HG03558 (cell line): ENCODE data around the gene LRIT2.
"Not testable (repeated sequence)": the region's sequence is repeated elsewhere in the genome, so short reads cannot be mapped to it uniquely, and the experiment has no call there.

Source experiments
- ATAC-seq: cut with Tn5 transposase; IDR thresholded peaks from one replicate; pipeline ENCODE4 v1.9.1; 2021; ENCODE audit warnings: moderate number of reproducible peaks; ENCODE audit not compliant: unreplicated experiment; ENCODE audit errors: extremely low read depth

The LRIT2 gene

DNA sequence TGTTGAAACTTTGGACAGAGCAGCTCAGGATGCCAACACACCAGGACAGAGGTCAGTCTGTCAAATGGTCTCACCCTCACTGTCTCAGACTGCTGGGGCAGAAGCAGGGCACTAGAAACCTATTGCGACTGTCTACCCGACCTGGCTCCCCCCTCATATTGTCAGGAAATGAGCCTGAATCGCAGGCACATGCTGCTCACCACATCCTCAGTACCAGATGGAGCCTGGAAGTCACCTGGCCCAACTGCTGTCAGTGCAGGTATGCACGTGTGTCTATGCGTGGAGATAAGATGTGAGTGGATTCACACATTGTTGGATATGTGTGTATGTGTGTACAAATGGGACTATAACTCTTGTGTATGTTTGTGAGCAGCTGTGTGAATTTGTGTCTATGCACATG is 34.2 kb downstream of the LRIT2 start:
- ATAC-seq = no peak

DNA sequence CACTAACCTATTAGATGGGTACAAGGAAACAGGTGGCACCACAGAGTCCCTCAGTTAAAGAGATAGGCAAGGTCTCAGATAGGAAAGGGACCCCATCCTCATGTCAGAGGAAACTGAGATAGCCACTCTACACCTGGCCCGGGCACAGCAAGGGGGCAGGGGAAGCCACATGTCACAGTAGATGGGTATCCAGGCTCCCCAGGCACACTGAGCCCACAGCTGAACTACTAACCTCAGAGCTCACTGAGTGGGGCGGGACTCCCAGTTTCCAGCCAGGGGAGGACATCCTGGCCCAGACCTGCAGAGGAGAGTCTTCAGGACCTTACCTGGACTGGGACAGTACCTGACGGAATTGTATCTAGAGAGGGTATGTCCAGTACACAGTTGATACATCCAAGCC is 34.7 kb downstream of the LRIT2 start:
- ATAC-seq = no peak

DNA sequence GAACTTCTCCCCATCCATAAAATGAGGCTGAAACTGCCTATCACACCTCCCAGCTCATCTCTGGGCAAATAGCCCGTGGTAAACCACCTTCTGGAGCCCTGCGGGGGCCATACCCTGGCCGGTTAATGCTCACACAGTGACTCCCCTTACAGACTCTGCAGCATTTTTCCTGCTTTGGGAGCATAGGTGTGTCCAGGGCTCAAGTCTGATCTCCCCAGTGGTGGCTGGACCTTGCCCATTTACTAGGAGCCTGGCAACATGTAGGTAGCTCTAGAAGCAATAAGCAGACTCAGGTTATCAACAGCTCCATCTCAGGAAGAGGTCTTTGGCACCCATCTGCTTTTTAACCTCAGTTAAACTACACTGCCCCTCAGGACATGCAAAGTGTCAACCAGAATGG is 36.5 kb downstream of the LRIT2 start:
- no peak for ATAC-seq

DNA sequence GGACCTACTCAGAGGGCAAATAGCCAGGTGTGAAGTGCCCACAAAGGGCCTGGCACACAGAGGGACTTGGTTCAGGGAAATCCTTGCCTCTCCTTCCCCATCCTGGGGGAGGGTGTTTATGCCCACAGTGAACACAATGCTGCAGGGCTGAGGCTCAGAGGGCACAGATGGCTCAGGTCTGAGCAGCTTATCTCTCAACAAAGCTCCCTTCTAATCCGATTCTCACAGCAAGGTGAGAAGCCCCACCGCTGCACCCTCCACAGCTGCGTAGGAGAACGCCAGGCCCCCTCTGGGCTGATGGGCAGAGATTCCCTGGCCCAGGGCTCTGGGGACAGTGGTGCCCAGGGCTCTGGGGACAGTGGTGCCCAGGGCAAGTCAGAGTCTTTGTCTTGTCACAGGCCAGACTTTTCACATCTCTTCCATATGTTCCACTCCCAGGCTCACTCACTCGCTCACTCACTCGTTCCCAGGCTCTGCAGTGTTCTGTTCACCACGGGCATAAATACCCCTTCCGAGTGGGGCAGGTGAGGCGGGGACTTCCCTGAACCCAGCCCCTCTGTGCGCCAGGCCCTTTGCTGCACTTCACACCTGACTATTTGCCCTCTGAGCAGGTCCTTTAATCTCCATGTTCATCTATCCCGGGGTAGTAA is 39.7 kb downstream of the LRIT2 start:
- no peak for ATAC-seq

DNA sequence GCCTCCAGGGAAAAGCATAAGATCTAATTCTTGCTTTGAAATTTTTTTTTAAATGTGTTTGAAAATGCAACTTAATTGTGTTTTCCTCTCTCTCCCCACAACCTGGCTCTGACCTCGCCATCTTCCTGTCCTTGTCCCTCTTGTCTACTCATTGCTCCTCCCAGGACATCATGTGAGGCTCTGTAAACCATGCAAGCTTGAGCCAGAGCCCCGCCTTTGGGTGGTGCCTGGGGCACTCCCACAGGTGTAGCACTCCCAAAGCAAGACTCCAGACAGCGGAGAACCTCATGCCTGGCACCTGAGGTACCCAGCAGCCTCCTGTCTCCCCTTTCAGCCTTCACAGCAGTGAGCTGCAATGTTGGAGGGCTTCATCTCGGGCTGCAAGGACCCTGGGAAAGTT is 40.8 kb downstream of the LRIT2 start:
- no peak for ATAC-seq

DNA sequence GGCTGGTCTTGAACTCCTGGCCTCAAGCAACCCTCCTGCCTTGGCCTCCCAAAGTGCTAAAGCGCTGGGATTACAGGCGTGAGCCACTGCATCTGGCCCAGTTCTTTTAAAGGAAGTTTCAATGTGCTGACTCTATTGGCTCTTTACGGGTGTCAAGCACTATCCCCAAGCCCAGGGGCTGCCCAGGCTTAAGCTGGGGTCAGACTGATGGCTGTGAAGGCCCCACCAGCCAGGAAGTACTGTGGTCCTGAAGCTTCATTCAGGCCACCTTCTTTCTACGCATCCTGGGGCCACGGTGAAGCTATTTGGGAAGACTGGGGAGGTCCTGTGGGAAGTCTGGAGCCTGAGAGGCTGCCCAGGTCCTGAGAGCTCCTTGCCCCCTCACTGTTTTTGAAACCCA is 43.7 kb downstream of the LRIT2 start:
- ATAC-seq = no peak

DNA sequence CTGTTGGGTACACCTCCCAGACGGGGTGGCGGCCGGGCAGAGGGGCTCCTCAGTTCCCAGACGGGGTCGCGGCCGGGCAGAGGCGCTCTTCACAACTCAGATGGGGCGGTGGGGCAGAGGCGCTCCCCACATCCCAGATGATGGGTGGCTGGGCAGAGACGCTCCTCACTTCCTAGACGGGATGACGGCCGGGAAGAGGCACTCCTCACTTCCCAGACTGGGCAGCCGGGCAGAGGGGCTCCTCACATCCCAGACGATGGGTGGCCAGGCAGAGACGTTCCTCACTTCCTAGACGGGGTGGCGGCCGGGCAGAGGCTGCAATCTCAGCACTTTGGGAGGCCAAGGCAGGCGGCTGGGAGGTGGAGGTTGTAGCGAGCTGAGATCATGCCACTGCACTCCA is 45.0 kb downstream of the LRIT2 start:
- not testable (repeated sequence) for ATAC-seq

DNA sequence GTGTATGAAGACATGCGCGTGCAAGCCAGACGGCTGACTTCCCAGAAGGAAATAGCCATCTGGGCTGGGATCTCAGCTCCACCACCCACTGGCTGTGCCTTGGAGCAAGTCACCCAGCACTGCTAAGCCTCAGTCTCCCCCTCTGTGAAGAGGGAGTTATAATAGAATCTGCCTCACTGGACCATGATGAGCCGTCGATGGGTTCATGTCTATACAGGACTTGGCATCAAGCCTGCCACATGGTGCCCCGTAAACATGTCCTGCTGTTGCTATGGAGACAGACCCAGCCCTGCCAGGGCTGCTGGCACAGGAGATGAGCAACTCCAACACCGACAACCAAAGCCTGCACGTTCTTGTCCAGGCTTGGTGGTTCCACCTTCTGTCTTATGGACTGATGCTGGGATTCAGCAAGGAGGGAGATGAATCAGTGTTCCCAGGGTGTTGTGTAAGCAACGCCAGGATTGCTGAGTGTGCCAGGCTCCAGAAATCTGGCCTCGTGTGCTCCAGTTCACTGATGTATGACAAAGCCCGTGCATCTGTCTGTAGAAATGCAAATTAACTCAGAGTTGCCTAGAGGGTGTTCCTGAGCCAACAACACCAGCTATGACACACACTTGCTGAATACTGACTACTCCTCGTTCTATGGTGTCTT is 46.2 kb downstream of the LRIT2 start:
- peak; percentile 92 for ATAC-seq

DNA sequence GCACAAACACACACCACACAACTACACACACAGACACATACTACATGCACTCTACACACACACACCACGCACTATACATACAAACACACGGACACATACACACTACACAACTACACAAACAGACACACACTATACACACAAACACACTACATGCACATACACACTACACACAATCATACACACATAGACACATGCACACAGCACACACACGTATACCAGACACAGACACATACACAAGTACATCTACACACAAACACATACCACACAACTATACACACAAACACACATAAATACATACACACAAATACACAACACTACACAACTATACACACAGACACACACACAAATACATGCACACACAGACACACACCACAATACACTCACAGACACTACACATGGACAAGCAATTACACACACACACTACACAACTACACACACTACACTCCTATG is 47.2 kb downstream of the LRIT2 start:
- ATAC-seq = no peak

DNA sequence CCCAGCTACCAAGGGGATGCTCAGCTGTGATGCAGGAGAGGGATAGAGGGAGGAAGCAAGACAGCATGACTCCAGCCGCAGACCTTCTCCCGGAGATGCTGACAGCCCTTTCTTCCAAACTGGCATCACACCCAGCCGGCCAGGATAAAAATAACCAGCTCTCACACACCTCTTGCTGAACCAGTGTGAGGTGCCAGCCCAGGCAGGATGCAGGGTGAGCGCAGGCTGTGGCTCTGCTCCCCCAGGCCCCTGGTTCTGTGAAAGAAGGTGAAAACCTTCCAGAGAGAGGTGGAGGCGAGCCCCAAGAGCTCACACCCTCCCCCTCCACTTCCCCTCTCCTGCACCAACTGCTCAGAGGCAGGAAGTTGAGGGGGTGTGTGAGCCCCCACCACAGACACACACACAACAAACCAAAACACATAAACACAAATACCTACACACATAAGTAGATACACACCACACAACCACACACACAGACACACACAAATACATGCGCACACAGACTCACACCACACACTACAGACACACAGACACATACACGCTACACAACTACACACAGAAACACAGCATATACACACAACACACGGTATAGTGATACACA is 47.7 kb downstream of the LRIT2 start:
- ATAC-seq = no peak

DNA sequence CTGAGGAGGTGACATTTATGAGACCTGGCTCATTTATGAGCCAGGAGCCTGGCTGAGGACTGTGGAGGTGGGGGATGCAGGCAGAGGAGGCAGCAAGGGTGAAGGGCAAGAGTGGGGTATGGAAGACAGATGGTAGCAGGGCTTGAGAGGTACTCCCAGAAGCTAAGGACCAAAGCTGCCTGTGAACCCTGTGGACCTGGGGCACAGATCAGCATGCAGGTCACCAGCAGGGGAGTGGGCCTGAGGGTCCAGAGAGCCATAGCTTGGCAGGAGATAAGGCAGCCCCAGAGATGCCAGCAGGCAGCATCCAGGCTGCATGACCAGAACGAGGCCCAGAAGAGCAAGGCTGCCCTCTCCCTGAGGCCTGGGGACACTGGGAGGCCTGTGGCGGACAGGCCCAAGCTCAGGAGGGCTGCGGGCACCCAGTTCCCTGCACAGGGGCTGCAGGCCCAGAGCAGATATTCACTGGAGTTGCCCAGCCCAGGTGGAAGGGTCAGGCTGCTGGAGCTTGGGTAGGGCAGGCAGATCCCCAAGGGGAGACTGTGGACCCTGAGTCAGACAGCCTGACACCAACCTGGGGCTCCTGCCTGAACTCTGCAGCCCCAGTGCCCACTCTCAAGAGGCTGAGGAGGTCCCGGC is 48.4 kb downstream of the LRIT2 start:
- ATAC-seq = no peak

DNA sequence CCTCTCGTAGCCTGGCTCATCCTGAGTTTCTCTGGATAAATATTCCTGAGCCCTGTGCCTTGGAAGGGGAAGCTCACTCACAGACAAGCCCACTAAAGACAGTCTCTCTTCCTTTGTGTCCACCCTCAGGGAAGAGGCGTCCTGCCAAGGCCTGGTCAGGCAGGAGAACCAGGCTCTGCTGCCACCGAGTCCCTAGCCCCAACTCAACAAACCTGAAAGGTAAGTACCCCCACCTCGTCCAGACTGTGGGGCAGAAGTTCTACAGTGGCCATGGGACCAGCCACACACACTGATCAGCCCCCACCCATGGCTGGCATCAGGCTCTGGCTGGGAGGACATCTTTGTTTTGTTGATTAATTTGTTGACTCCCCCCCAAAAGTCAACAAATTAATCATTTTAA is 49.0 kb downstream of the LRIT2 start:
- ATAC-seq = no peak

DNA sequence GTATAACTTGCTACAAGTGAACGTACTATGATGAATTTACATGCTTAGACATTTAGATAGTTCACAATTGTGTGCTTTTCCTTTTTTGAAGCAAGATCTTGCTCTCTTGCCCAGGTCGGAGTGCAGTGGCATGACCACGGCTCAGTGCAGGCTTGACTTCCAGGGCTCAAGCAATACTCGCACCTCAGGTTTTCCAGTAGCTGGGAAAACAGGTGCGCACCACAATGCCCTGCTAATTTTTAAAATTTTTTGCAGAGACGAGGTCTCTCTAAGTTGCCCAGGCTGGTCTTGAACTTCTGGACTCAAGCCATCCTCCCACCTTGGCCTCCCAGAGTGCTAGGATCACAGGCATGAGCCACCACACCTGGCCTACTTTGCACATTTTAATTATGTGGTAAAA is 49.9 kb downstream of the LRIT2 start:
- ATAC-seq = no peak

DNA sequence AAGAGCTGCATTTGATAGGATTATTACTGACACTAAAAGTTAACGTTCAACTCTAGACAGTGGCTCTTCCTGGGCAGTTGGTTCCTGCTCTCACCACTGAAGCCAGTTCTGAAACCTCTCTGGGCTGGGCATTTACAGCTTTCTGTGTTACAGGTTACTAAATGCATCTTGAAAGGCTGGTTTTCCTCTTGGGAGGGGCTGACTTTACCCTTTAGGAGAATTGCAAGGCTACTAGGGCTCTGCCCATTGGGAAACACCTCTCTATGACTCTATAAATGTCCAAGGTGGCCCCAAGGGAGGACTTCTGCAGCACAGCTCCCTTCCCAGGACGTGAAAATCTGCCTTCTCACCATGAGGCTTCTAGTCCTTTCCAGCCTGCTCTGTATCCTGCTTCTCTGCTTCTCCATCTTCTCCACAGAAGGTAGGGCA is 51.8 kb downstream of the LRIT2 start, which contains the start of gene GPR15LG:
Gene GPR15LG (plus strand): TSS at position 301 of the 429 bp plus-strand sequence. CDS start 51 bp downstream, at position 352.
- peak; percentile 35 for ATAC-seq

DNA sequence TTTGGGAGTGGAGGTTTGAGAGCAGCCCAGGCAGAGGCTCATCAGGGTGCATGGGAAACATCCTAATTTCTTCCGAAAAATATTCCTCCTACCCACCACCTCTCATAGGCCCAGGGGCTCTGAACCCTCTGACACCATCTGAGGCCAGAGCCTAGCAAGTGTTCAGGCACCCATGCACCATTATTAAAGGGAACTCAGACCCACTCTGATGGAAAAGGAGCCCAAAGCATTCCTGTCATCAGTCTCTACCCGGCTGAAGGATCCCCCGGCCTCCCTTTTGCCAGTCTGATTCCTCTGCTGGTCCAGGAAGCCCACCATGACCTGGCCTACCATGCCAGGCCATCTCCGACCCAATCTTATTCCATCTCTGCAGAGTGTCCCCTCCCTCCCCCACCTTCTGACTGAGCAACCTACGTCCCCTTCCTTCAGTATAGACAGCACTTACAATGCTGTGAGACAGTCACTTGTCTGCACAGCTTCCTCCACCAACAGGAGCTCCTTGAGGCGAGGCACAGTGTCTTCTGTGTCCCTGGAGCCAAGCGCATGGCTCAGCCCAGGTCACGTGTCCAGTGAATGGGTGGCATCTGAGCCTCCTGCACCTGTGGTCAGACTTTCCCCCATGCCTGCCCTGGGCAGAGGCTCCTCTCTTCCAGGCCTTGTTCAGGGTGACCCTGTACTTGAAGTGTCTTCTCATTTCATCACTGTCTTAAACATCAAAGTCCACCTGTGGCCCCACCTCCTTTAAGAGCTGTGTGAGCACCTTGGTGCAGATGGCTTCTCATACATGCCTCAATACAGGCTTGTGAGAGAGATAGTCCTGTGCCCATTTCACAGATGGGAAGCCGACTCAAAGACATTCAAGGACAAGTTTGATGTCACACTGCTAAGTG is 52.6 kb downstream of the LRIT2 start:
- ATAC-seq = no peak

DNA sequence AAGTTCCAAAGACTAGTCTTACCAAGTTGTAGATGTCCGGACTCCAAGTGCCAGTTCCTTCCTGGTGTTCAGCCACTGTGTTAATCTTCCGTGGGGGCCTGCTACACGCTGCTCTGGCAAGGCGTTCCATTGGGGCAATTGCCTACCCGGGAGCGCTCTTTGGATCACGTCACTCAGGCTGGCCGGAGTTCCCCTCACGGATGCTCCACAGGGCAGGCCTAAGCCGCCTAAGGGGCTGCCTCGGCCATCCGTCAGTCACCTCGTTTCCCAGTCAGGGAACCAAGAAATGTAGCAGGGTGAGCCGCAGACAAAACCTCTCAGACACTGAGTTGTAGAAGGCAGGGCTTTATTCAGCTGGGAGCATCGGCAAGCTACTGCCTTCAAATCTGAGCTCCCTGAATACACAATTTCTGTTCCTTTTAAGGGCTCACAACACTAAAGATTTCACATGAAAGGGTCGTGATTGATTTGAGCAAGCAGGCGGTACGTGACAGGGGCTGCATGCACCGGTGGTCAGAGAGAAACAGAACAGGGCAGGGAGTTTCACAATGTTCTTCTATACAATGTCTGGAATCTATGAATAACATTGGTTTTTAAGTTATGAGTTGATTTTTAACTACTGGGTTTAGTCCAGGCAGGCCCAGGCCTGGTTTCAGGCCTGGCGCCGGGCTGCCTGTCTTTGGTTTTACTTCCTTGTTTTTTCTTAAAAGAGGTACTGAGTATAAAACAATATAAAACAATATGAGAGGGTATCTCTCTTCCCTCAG is 53.5 kb downstream of the LRIT2 start:
- ATAC-seq = not testable (repeated sequence)

DNA sequence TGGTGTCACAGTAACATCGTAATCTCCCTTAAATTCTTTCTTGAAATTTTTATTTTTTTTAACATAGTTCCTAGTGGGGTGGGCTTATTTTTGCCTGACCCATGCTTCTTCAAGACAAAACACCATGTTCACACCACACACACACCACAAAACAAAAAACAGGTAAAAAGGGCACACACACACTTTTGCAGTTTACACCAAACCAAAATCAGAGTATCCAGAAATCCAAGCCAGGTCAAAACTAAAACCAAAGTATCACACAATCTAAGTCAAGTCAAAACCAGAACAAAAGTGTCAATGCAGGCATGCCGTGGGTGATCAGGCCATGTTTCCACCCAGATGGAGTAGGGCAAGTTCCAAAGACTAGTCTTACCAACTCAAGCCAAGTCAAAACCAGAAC is 54.1 kb downstream of the LRIT2 start:
- ATAC-seq = not testable (repeated sequence)
